BLaER1 treated with 17β-estradiol and CSF1 and Interleukin-3, amounts not matched to agents 10 nM and 100 nM (cell line): ENCODE results near the gene FCRL4.
"Not testable (repeated sequence)": the region's sequence is repeated elsewhere in the genome, so short reads cannot be mapped to it uniquely, and the experiment has no call there.

ENCODE experiments used
- H3K27ac ChIP-seq, 11 experiments: shearing (Covaris generic); formaldehyde crosslinking; 2 replicates each; pipeline ENCODE4 v1.8.1; 2022
- H3K27me3 ChIP-seq, 11 experiments: shearing (Covaris generic); formaldehyde crosslinking; 2 replicates each; pipeline ENCODE4 v1.8.1; 2022
- H3K36me3 ChIP-seq, 11 experiments: shearing (Covaris generic); formaldehyde crosslinking; 2 replicates each; pipeline ENCODE4 v1.8.1; 2022
- H3K4me1 ChIP-seq, 10 experiments: shearing (Covaris generic); formaldehyde crosslinking; 2 replicates each; pipeline ENCODE4 v1.8.1; 2022
- H3K4me2 ChIP-seq, 11 experiments: shearing (Covaris generic); formaldehyde crosslinking; 2 replicates each; pipeline ENCODE4 v1.8.1; 2022
- H3K4me3 ChIP-seq, 10 experiments: shearing (Covaris generic); formaldehyde crosslinking; 2 replicates each; pipeline ENCODE4 v1.8.1; 2022
- H3K9ac ChIP-seq, 11 experiments: shearing (Covaris generic); formaldehyde crosslinking; 2 replicates each; pipeline ENCODE4 v1.8.1; 2022
- H3K9me3 ChIP-seq, 11 experiments: shearing (Covaris generic); formaldehyde crosslinking; replicated peaks in 1 of 11; 2 replicates each; pipeline ENCODE4 v1.8.1; 2022
- H4K20me1 ChIP-seq, 11 experiments: shearing (Covaris generic); formaldehyde crosslinking; 2 replicates each; pipeline ENCODE4 v1.8.1; 2022
- Cebpa-rat ChIP-seq, 11 experiments: shearing (Covaris generic); IDR thresholded peaks; 2 replicates each; pipeline ENCODE4 v1.8.1; 2022

FCRL4 gene

DNA sequence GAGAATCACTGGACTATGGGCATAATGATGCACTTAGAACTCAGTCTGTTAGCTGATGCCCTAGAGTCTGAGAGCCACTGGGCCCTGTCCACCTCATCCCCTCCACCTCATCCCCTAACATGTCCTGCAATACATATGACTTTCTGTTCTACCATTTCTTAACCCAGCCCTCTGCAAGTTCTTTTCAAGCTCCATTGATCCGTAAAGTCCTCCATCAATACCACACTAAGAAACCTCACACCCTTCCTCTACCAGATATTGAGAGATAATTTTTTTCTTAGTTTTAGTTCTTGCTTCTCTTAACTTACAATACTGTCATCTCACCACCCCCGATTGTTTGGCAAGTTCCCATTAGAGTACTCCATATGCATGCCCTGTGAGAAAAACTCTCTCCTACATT is 22.1 kb downstream of the FCRL4 start:
- no peak overlapping the region for H3K4me3 ChIP-seq
- no peaks in the 10 kb centered on the region for H3K36me3 ChIP-seq
- peaks cover 0 to 72% (median 0%) of the 10 kb centered on the region in 11 experiments; a peak in 5 of 22 replicates for H3K27me3 ChIP-seq
- TF ChIP-seq Cebpa-rat (IDR thresholded peaks at IDR 0.05), result no peak
- H3K9ac ChIP-seq, result no peak overlapping the region
- H4K20me1 ChIP-seq, result peaks cover 0 to 7% (median 0%) of the 10 kb centered on the region in 11 experiments; a peak in 2 of 22 replicates
- peak overlapping the region in 8 of 11 experiments; percentile 20 to 57 (median 34); a peak in 15 of 22 replicates for H3K4me2 ChIP-seq
- no peaks in the 10 kb centered on the region for H3K9me3 ChIP-seq
- H3K27ac ChIP-seq, result no peak overlapping the region
- H3K4me1 ChIP-seq, result peaks cover 0 to 24% (median 9%) of the 10 kb centered on the region in 10 experiments; a peak in 11 of 20 replicates

GRCh38 chr1:157574836-157575235 is 23.0 kb downstream of the FCRL4 start:
- Histone ChIP-seq H3K27me3 (peaks cover 0 to 67% (median 0%) of the 10 kb centered on the region in 11 experiments; a peak in 5 of 22 replicates), H3K9ac (no peak overlapping the region), H3K9me3 (no peaks in the 10 kb centered on the region), H3K4me2 (0 out of 22 replicates have a peak overlapping the region, but pooled peaks of 1 of the 11 experiments have one; percentile 51), H3K36me3 (no peaks in the 10 kb centered on the region), H3K27ac (no peak overlapping the region), H3K4me1 (peaks cover 0 to 19% (median 9%) of the 10 kb centered on the region in 10 experiments; a peak in 11 of 20 replicates), H3K4me3 (no peak overlapping the region), H4K20me1 (0 out of 22 replicates have a peak, but pooled peaks cover 0 to 4% (median 0%) of the 10 kb centered on the region in 11 experiments)
- TF ChIP-seq Cebpa-rat (IDR thresholded peaks at IDR 0.05), result no peak

GRCh38 chr1:157566484-157567300 is 31.2 kb downstream of the FCRL4 start:
- Histone ChIP-seq H3K36me3 (no peaks in the 10 kb centered on the region), H3K4me1 (peaks cover 52 to 66% (median 62%) of the 10 kb centered on the region in 10 experiments), H4K20me1 (no peaks in the 10 kb centered on the region), H3K27ac (peak overlapping the region in 6 of 11 experiments; percentile 1 to 36 (median 21); a peak in 7 of 22 replicates), H3K9me3 (no peaks in the 10 kb centered on the region; a peak in 1 of 22 replicates), H3K4me2 (peak overlapping the region; percentile 51 to 84 (median 64)), H3K9ac (peak overlapping the region in 1 of 11 experiments; percentile 3; a peak in 1 of 22 replicates), H3K27me3 (peaks cover 0 to 22% (median 0%) of the 10 kb centered on the region in 11 experiments; a peak in 4 of 22 replicates), H3K4me3 (no peak overlapping the region)
- TF ChIP-seq Cebpa-rat (IDR thresholded peaks at IDR 0.05), result no peak

DNA sequence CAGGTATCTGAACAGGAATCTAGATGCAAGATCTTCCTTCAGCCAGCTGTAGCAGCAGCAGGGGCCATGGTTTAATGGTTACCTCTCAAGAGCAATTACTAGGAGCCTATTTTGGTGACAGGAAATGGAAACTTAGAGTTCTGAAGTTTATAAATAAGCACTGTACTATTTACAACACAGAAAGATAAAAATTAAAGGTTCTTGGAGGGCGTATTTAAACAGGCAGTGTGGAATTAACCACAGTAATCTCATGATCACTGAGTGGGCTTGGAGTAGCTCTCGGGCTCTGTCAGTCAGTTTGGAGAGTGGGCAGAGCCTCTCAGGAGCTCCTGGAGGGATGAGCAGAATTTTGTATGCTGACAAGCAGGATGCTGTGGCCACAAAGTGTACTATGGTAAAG is 35.4 kb downstream of the FCRL4 start:
- H3K4me1 ChIP-seq, result peaks cover 48 to 64% (median 58%) of the 10 kb centered on the region in 10 experiments
- no peak overlapping the region for H3K27ac ChIP-seq
- peak overlapping the region; percentile 49 to 76 (median 66) for H3K4me2 ChIP-seq
- H3K27me3 ChIP-seq, result peaks cover 0 to 19% (median 0%) of the 10 kb centered on the region in 11 experiments; a peak in 3 of 22 replicates
- 0 out of 22 replicates have a peak overlapping the region, but pooled peaks of 1 of the 11 experiments have one; percentile 19 for H3K9ac ChIP-seq
- H3K36me3 ChIP-seq, result no peaks in the 10 kb centered on the region
- no peaks in the 10 kb centered on the region for H4K20me1 ChIP-seq
- H3K9me3 ChIP-seq, result peaks cover 0 to 4% (median 0%) of the 10 kb centered on the region in 11 experiments; a peak in 2 of 22 replicates
- TF ChIP-seq Cebpa-rat (IDR thresholded peaks at IDR 0.05), result no peak
- H3K4me3 ChIP-seq, result no peak overlapping the region; a peak in 1 of 20 replicates

DNA sequence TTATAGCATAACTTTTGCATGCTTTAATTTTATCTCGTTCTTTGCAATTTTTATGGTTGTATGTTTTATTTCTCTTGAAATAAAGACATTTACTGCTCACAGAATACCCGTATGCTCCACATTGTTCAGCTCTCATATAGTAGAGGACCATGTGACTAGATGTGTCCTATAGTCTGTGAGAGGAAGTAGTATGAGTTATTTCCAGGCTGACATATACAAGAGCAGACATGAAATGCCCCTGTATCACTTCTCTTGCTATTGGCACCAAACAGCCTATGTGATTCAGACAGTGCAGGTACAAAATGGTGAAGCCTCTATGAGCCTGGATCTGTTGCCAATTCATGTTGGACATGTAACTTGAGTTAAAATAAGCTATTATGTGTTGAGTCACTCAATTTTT is 39.8 kb downstream of the FCRL4 start:
- Histone ChIP-seq H3K4me2 (no peak overlapping the region), H3K27me3 (peaks cover 0 to 12% (median 0%) of the 10 kb centered on the region in 11 experiments; a peak in 3 of 22 replicates)

GRCh38 chr1:157551694-157552693 is 45.9 kb downstream of the FCRL4 start, which contains the start of gene FCRL5:
FCRL5 (minus strand) TSS chr1:157552515; CDS start chr1:157552362, 153 bp downstream.
- Histone ChIP-seq H3K36me3 (no peaks in the 10 kb centered on the region), H3K27me3 (no peaks in the 10 kb centered on the region; a peak in 1 of 22 replicates), H3K4me2 (peak within 1 kb of the TSS; percentile 64 to 88 (median 79)), H3K9me3 (peaks cover 0 to 4% (median 0%) of the 10 kb centered on the region in 11 experiments; a peak in 1 of 22 replicates), H3K4me3 (peak within 1 kb of the TSS in 2 of 10 experiments; percentile 14 to 21; a peak in 2 of 20 replicates), H3K27ac (peak within 1 kb of the TSS in 8 of 11 experiments; percentile 6 to 69 (median 34); a peak in 10 of 22 replicates), H3K9ac (peak within 1 kb of the TSS in 5 of 11 experiments; percentile 7 to 66 (median 39); a peak in 7 of 22 replicates), H4K20me1 (no peaks in the 10 kb centered on the region; a peak in 1 of 22 replicates), H3K4me1 (peaks cover 16 to 32% (median 26%) of the 10 kb centered on the region in 10 experiments)
- no peak for TF ChIP-seq Cebpa-rat (IDR thresholded peaks at IDR 0.05)

More for the DNA sequence above, 39.8 kb downstream of the FCRL4 start:
- H4K20me1 ChIP-seq, result no peaks in the 10 kb centered on the region
- H3K9ac ChIP-seq, result no peak overlapping the region
- H3K4me3 ChIP-seq, result no peak overlapping the region
- TF ChIP-seq Cebpa-rat (IDR thresholded peaks at IDR 0.05), result no peak
- no peak overlapping the region for H3K27ac ChIP-seq
- H3K36me3 ChIP-seq, result no peaks in the 10 kb centered on the region
- H3K9me3 ChIP-seq, result peaks cover 0 to 4% (median 0%) of the 10 kb centered on the region in 11 experiments; a peak in 1 of 22 replicates
- peaks cover 10 to 28% (median 21%) of the 10 kb centered on the region in 10 experiments for H3K4me1 ChIP-seq

DNA sequence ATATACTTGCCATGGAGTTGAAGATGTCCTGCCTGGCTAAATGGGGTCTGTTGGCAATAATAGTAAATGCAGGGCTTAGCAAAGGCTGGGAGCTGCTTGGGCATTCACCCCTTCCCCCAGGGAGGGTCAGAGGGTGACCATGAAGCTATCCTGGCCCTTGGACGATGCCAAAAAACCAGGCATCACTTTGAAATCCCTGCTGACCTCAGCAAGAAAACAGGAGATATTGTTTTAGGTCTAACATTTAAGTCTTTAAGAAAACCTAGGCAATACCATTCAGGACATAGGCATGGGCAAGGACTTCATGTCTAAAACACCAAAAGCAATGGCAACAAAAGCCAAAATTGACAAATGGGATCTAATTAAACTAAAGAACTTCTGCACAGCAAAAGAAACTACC is 49.8 kb downstream of the FCRL4 start:
- not testable (repeated sequence) for H4K20me1 ChIP-seq, H3K9me3 ChIP-seq, H3K36me3 ChIP-seq, H3K27ac ChIP-seq, H3K9ac ChIP-seq, H3K4me2 ChIP-seq, H3K4me3 ChIP-seq, H3K27me3 ChIP-seq
- H3K4me1 ChIP-seq, result peaks cover 16 to 22% (median 20%) of the 10 kb centered on the region in 10 experiments

DNA sequence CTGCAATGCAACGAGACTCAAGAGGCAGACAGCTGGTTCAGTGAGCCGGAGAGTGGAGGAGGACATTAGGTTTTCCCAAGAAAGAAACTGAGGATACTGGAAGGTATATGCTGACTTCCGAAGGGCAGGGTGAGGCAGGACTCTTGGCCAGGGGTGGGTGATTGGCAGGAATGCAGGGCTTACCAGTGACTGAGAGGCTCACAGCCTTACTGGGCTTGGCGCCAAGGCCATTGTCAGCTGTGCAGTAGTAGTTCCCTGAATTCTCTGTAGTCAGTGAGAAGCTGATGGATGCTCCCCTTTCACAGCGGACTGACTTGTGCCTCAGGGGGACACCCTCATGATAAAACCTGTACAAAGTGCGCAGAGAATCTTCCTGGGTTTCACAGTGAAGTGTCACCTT is 55.2 kb downstream of the FCRL4 start:
- Histone ChIP-seq H4K20me1 (no peaks in the 10 kb centered on the region), H3K4me1 (no peaks in the 10 kb centered on the region), H3K9me3 (peaks cover 0 to 5% (median under 1%) of the 10 kb centered on the region in 11 experiments; a peak in 3 of 22 replicates), H3K36me3 (no peaks in the 10 kb centered on the region), H3K4me3 (no peak overlapping the region), H3K9ac (no peak overlapping the region), H3K27ac (no peak overlapping the region), H3K27me3 (no peaks in the 10 kb centered on the region; a peak in 1 of 22 replicates), H3K4me2 (no peak overlapping the region)
- no peak for TF ChIP-seq Cebpa-rat (IDR thresholded peaks at IDR 0.05)
